Stimulated activated CD8-positive, alpha-beta memory T cell treated with anti-CD3 and anti-CD28 coated beads, Interleukin-15, amount 100 ng/mL, for 1 hour (primary cell): ENCODE measurements around the gene CRIM1.

Source experiments
- DNase-seq: peaks from one replicate; pipeline ENCODE4 v3.0.0-alpha.2; 2020; ENCODE audit warnings: low read depth

CRIM1 gene

GRCh38 chr2:36456227-36457175, 100.9 kb downstream of the CRIM1 start:
- DNase-seq, result no peak

DNA sequence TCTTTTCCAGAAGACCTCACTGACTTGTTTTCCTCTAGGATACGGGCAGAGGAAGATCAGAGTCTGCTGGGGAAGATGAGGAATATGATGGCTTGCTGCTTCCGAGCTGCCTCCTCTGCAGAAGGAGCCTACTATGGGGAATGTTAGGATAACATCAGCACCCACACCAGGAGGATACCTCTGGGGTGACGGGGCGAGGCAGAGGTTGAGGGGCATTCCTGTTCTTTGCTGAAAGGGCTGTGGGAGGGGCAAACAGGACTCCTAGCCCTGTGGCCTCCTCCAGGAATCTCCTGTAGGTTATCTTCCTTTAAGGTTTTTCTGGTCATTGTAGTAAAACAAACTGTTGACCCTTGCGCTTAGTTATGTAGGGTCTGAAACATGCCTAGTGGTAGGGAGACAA, 102.5 kb downstream of the CRIM1 start:
- no peak for DNase-seq

DNA sequence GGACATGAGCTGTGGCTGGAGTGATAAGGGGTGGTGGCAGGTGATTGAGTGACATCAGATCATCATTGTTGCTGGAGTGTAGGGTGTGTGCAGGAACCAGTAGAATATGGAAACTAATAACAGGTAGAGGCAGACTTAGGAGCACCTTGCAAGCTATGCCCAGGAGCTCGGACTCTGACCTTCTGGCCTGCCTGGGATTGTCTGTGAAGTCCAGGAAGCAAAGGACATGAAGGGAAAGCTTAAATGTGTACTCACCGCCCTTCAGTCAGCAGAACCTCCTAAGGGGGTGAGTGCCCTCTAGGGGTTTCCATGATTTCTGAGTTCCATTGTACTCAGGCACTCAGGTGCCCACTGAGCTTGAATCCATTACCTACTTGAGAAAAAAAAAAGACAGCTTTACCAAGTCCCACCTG, 104.2 kb downstream of the CRIM1 start:
- DNase-seq, result no peak

GRCh38 chr2:36461039-36461681, 105.6 kb downstream of the CRIM1 start:
- no peak for DNase-seq

GRCh38 chr2:36462311-36462935, 106.8 kb downstream of the CRIM1 start:
- DNase-seq, result no peak

DNA sequence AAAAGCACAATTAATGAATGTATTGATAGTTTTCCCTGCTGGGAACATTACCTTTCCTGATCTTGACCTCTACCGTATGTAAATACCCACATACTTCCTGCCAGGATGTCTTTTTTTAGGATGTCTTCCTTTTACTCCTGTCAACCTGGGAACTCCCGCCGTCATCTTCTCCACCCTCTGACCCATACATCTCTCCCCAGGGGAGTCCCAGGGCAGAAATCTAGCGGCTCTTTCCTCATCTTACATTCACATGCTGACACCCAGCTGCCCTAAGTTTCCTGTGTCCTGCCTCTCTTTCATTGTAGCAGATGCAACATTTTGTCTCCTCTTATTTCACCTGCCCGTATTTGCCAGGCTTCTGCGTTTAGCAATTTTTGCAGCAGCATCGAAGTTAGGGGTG, 107.8 kb downstream of the CRIM1 start:
- no peak for DNase-seq

DNA sequence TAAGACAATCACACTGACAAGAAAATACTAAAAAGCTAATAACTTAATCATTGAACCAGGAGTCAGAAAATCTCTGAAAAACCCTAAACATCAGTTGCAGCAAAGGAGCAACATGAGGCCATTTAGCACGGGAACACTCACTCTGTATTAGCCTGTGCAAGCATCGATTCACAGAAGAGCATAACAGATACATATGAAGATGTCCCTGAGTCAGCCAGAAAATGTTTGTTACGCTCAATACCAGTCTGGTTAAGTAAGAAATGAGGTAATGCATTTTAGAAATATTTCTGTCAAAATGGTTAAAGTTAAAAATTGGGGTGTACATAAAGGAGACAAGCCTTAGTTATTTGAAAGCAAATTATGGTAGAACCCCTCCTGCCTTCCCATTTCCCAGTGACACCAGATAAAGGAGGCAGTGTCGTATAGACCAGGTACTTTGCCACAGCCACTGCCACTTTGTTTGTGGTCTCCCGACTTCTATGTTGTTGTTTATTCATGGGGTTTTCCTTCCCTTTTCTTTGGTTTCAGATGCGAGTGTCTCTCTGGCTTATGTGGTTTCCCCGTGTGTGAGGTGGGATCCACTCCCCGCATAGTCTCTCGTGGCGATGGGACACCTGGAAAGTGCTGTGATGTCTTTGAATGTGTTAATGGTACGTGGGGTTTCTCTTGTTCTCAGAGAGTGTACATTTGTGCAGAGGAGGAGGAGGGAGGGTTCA, 108.6 kb downstream of the CRIM1 start:
- DNase-seq, result no peak

DNA sequence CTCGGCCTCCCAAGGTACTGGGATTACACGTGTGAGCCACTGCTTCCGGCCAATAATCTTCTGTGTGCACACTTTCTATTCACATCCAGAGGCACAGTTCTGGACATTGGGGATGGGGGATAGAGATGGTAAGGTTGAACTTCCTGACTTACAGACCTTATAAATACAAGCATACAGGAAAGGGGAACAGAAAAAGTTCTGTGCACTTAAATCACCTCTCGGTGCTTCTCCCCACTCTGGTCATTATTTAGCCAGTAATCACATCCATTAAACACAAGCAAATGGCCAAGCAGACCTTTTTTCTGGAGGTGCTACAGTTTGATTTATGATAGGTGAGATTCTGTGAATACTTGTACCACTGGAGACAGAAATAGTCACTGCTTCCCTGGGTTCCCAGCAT, 110.6 kb downstream of the CRIM1 start:
- no peak for DNase-seq

DNA sequence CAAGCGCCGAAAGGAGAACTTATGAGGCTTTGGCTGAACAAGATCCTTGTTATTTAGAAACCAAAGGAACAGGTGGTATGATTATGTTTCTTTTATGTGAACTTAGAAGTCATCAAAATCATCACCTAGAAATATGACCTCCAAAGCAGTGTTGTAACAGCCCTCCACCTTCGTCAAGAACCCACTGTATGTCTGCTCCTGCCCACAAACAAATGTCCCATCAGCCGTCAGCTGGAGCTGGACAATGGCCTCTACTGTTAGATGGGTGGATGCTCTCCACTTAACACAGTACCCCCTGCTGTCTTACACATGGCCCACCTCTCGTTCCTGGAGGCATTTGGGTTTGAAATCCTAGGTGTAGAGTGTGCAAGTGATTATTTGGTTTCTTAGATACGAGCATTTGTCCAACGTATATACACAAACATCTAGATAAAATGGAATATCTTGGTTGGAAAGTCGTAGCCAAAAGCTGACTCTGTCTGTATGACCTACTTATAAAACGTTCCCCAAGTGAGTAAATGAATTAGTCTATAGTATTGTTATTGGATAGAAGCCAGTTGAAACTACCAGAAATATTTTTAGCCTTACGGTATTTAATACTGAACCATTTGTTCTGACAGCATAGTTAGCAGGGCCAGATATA, 113.0 kb downstream of the CRIM1 start:
- no peak for DNase-seq

GRCh38 chr2:36469106-36469477, 113.5 kb downstream of the CRIM1 start:
- DNase-seq, result no peak

DNA sequence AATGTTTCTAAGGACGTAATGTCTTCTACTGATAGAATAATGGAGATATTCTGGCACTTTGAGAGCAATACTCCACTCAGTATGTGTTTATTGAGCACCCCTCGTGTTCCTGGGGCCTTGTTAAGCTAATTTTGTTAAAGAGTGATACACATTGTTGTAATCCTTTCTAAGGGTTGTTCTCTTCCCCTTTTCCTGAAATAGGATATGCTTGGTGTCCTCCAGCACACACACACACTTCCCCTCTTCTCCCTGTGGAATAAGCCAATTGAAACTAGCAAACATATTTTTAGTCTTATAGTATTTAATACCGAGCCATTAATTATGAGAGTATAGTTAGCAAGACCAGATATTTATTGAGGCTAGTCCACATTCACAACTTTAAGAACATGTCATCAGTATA, 114.1 kb downstream of the CRIM1 start:
- DNase-seq, result no peak

- no peak for DNase-seq
These were observed 117.7 kb downstream of the CRIM1 start for GRCh38 chr2:36473230-36473629.

GRCh38 chr2:36476411-36476810, 120.8 kb downstream of the CRIM1 start:
- no peak for DNase-seq

DNA sequence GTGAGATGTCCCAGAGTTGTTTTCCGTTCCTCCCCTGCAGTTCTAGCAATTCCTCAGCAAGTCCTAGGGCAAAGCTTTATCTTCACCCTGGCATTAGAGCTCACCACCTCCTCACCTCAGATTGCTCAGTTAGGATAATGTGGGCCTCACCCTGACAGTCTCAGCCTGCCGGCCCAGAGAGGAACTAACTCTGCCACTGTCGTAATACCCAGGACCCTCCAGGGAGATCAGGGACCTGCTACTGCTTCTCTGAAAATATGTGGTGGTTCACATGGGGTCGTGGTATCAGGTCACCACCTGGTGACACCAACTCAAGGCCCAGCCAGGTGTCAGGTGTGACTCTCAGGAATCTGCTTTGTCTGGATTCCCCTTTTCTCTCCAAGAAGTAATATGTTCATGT, 121.7 kb downstream of the CRIM1 start:
- DNase-seq, result no peak

- no peak for DNase-seq
These were observed 122.2 kb downstream of the CRIM1 start for GRCh38 chr2:36477746-36478145.

DNA sequence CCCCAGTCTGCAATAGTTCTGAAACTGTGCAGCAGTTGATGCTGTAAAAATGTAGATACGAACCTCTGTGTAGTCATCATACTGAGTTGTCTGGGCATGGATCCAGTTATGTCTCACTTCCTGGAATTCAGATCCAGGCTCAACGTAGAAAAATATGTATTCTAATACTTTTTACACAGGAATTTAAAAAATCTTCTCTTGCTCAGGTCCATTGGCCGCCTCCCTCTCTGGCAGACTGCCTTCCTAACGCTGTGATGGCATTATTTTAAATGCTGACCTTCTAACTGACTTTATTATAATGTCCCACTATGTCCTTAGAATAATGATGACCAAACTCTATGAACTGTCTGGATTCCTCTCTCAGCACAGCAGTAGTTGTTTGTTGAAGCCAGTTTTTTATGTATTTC, 122.8 kb downstream of the CRIM1 start:
- no peak for DNase-seq

DNA sequence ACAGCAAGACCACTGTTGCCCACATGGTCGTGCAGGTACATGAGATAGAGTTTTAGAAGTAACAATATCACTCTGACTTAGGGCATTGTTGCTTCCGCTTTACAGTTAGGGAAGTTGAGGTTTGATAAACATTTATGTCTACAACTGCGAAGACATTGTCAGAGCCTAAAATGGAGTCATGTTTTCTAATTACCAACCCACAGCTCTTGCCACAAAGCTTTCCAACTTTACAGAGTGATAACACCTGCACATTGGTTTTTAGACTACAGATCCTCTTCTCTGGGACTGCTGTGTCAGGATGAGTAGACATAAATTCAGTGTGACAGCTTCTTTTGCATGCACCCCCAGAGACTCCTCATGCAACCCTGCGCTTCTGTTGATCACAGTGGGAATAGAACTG, 123.4 kb downstream of the CRIM1 start:
- DNase-seq, result no peak

DNA sequence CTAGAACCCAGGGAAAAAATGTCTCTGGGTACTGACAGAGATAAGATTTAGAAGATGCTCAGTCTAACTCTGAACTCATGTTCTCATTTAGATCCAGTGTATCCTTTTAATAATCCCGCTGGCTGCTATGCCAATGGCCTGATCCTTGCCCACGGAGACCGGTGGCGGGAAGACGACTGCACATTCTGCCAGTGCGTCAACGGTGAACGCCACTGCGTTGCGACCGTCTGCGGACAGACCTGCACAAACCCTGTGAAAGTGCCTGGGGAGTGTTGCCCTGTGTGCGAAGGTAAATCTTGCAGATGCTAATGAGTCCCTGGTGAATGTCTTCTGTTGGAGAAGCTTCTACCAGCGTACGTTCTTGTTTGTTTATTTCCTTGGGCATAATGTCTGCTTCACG, 123.8 kb downstream of the CRIM1 start:
- DNase-seq, result no peak

- DNase-seq, result no peak
These were observed 124.5 kb downstream of the CRIM1 start for GRCh38 chr2:36480028-36480427.

DNA sequence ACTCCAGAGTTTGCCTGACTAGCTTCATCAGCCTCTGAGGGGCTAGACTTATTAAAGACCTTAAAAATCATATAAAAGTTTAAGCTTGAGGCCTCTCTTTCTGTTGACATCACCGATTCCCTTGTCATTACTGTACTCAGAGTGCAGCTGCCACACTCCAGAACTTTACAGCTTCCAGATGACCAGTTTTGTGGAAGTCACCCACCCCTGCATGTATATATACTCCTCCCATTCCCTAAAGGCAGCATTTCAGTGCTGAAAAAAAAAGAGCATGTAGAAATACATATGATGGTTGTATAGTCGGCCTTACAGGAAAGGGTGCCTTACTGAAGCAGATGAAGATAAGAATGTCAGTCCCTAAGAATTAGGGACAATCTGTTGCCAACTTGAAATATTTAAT, 125.1 kb downstream of the CRIM1 start:
- no peak for DNase-seq

DNA sequence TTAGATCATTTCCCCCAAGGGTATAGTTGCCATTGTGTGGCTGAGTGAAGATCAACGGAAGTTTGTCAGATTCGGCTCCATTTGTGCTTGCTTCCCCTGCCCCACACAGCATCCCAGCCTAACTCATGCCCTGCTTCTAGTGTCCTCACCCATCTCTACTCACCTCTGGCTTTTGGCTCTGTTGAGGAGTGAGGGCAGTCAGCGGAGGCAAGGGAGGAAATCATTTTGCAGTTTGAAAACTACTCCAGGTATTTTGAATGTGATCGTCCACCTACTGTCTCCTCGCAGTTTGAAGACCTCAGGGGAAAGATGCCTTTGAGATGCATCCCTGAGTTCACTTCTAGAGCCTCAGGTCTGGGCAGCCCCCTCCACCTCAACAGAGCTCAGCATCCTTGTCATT, 126.1 kb downstream of the CRIM1 start:
- no peak for DNase-seq
